NCI-H2196 treated with DMSO at 0.1 percent for 48 hours (cell line): ENCODE data around the gene DHRS3.

ENCODE experiments used
- DNase-seq: peaks from one replicate; lab custom pipeline; 2025; ENCODE audit not compliant: unreplicated experiment; lab: John Stamatoyannopoulos, UW

DHRS3 gene

GRCh38 chr1:12555411-12556367 is 62.3 kb downstream of the DHRS3 start:
- no peak for DNase-seq

- no peak for DNase-seq
Observed at GRCh38 chr1:12554521-12555305, 63.3 kb downstream of the DHRS3 start.

GRCh38 chr1:12553963-12554362 is 64.0 kb downstream of the DHRS3 start:
- DNase-seq, result no peak

GRCh38 chr1:12552951-12553921 is 64.8 kb downstream of the DHRS3 start:
- no peak for DNase-seq

GRCh38 chr1:12552111-12552888 is 65.7 kb downstream of the DHRS3 start:
- DNase-seq, result no peak

- no peak for DNase-seq
Observed at GRCh38 chr1:12551584-12551983, 66.4 kb downstream of the DHRS3 start.

GRCh38 chr1:12549460-12550349 is 68.3 kb downstream of the DHRS3 start:
- peak; percentile 85 for DNase-seq

- DNase-seq, result no peak
Observed at GRCh38 chr1:12548973-12549459, 69.0 kb downstream of the DHRS3 start.

GRCh38 chr1:12548279-12548972 is 69.6 kb downstream of the DHRS3 start:
- no peak for DNase-seq

GRCh38 chr1:12547586-12548225 is 70.3 kb downstream of the DHRS3 start:
- no peak for DNase-seq

GRCh38 chr1:12546771-12547585 is 71.0 kb downstream of the DHRS3 start:
- DNase-seq, result no peak

GRCh38 chr1:12544992-12545391 is 73.0 kb downstream of the DHRS3 start:
- no peak for DNase-seq

- no peak for DNase-seq
Observed at GRCh38 chr1:12544357-12544756, 73.7 kb downstream of the DHRS3 start.

- no peak for DNase-seq
Observed at GRCh38 chr1:12543740-12544154, 74.3 kb downstream of the DHRS3 start.

GRCh38 chr1:12542616-12543592 is 75.1 kb downstream of the DHRS3 start:
- DNase-seq, result no peak

- DNase-seq, result no peak
Observed at GRCh38 chr1:12542138-12542465, 75.9 kb downstream of the DHRS3 start.
